K562 (cell line): ENCODE results near the gene SLC29A2. TPM values are rescaled to one million over a fixed set of nuclear protein-coding genes. Genes with fewer than 3 reads are reported as not detected.

Source experiments
- ERF ChIP-seq: fragments of 450-650 bp; formaldehyde crosslinking; IDR thresholded peaks from 2 replicates; pipeline ENCODE4 v1.4.0; 2020; ENCODE audit warnings: mild to moderate bottlenecking, mixed read lengths
- SREBF2 ChIP-seq: sonication (generic); formaldehyde crosslinking; IDR thresholded peaks from 2 replicates; pipeline ENCODE4 v1.4.0; 2020; ENCODE audit warnings: mild to moderate bottlenecking, missing genetic modification reagents
- ZNF121 ChIP-seq: sonication (generic); formaldehyde crosslinking; conservative IDR thresholded peaks from 2 replicates; pipeline ENCODE4 v1.8.0; 2022; ENCODE audit warnings: missing genetic modification reagents
- ZNF282 ChIP-seq: sonication (generic); formaldehyde crosslinking; IDR thresholded peaks from 2 replicates; pipeline ENCODE4 v1.8.1; 2023; ENCODE audit warnings: missing genetic modification reagents
- polyA plus RNA-seq, 8 experiments: library from polyadenylated mRNA; depleted of rRNA in 4 of 8; stranded (reverse) in 5 of 8; unstranded in 3 of 8; fragments of >200 nt; fragmentation: Nextera tagmentation in 2 of 8; fragmentation: Illumina TruSeq in 1 of 8; extraction: Ambion mirVana in 2 of 8; extraction: Trizol in 1 of 8; gene quantifications; 2 replicates each; pipeline versions ENCODE4 v1.2.1 to v1.2.3, GENCODE V29; 2011 to 2014; ENCODE audit warnings: inconsistent platforms in 1 of 8, missing spikeins in 1 of 8
- total RNA-seq, 7 experiments: library from RNA; depleted of rRNA in 6 of 7; stranded (reverse); fragments of >200 nt in 6 of 7; fragmentation: Illumina TruSeq in 2 of 7; extraction: Trizol in 2 of 7; gene quantifications; 2 replicates each; pipeline versions ENCODE4 v1.2.1 to v1.2.3, GENCODE V29; 2011 to 2021; ENCODE audit warnings: low replicate concordance in 1 of 7
- TF ChIP-seq, protein P1 (sequence below): fragments of 450-650 bp; IDR thresholded peaks from 2 replicates; pipeline ENCODE4 v1.6.1; 2016; ENCODE audit warnings: mild to moderate bottlenecking, moderate library complexity
- TF ChIP-seq, protein P2 (sequence below), 3 experiments: fragments of 200-800 bp in 1 of 3; fragments of 250-450 bp in 1 of 3; fragments of 450-650 bp in 1 of 3; sonication (Bioruptor Pico) in 1 of 3; sonication (Bioruptor generic) in 1 of 3; formaldehyde crosslinking in 1 of 3; IDR thresholded peaks; 2 replicates each; pipeline versions ENCODE4 v1.6.1 to v1.8.0; 2016 to 2022; ENCODE audit warnings: mild to moderate bottlenecking in 2 of 3, missing genetic modification characterization in 2 of 3, missing compliant biosample characterization in 1 of 3, moderate library complexity in 1 of 3
- TF ChIP-seq, protein P3 (sequence below): fragments of 250-450 bp; sonication (Bioruptor Pico); IDR thresholded peaks from 2 replicates; pipeline ENCODE4 v1.4.0; 2020; ENCODE audit warnings: mild to moderate bottlenecking, moderate library complexity, borderline replicate concordance

The SLC29A2 gene
- total and polyA plus RNA-seq, 9 of the 15 experiments (the other 6 are each of a cell fraction or from before 2014, with no cell fraction given): 2.4 to 48.6 (median 14.2) TPM

DNA sequence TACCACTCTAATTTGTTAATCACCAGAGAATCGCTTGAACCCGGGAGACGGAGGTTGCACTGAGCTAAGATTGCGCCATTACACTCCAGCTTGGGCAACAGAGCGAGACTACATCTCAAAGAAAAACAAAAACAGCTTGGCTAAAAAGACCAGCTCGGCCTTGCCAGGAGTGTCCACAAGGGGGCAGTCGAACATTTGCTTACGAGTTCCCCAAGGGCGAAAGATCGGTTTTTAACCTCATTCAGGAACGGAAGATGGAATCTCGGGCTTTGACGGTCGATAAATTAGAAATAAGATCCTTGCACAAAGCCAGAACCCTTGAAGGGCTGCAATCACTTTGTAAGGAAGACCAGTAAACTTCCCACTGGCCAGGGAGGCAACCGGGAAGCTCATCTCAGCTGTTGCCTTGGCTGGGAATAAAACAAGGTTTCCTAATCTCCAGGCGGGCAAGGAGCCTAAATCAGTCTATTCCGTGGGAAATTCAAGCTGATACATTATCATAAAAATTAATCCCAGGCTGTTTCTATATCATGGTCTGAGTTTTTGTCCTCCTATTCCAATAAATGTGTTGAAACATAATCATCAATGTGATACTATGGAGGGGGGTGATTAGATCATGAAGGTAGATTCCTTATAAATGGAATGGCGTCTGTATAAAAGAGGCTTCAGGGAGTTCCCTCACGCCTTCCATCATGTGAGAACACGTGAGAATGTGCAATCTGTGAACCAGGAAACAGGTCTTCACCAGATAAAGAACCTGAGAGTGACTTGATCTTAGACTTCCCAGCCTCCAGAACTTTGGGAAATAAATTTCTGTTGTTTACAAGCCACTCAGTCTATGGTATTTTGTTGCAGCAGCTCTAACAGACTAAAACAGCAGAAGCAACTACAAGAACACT, 14.9 kb upstream of the SLC29A2 start (continued):
- TF ChIP-seq, protein P1, sequence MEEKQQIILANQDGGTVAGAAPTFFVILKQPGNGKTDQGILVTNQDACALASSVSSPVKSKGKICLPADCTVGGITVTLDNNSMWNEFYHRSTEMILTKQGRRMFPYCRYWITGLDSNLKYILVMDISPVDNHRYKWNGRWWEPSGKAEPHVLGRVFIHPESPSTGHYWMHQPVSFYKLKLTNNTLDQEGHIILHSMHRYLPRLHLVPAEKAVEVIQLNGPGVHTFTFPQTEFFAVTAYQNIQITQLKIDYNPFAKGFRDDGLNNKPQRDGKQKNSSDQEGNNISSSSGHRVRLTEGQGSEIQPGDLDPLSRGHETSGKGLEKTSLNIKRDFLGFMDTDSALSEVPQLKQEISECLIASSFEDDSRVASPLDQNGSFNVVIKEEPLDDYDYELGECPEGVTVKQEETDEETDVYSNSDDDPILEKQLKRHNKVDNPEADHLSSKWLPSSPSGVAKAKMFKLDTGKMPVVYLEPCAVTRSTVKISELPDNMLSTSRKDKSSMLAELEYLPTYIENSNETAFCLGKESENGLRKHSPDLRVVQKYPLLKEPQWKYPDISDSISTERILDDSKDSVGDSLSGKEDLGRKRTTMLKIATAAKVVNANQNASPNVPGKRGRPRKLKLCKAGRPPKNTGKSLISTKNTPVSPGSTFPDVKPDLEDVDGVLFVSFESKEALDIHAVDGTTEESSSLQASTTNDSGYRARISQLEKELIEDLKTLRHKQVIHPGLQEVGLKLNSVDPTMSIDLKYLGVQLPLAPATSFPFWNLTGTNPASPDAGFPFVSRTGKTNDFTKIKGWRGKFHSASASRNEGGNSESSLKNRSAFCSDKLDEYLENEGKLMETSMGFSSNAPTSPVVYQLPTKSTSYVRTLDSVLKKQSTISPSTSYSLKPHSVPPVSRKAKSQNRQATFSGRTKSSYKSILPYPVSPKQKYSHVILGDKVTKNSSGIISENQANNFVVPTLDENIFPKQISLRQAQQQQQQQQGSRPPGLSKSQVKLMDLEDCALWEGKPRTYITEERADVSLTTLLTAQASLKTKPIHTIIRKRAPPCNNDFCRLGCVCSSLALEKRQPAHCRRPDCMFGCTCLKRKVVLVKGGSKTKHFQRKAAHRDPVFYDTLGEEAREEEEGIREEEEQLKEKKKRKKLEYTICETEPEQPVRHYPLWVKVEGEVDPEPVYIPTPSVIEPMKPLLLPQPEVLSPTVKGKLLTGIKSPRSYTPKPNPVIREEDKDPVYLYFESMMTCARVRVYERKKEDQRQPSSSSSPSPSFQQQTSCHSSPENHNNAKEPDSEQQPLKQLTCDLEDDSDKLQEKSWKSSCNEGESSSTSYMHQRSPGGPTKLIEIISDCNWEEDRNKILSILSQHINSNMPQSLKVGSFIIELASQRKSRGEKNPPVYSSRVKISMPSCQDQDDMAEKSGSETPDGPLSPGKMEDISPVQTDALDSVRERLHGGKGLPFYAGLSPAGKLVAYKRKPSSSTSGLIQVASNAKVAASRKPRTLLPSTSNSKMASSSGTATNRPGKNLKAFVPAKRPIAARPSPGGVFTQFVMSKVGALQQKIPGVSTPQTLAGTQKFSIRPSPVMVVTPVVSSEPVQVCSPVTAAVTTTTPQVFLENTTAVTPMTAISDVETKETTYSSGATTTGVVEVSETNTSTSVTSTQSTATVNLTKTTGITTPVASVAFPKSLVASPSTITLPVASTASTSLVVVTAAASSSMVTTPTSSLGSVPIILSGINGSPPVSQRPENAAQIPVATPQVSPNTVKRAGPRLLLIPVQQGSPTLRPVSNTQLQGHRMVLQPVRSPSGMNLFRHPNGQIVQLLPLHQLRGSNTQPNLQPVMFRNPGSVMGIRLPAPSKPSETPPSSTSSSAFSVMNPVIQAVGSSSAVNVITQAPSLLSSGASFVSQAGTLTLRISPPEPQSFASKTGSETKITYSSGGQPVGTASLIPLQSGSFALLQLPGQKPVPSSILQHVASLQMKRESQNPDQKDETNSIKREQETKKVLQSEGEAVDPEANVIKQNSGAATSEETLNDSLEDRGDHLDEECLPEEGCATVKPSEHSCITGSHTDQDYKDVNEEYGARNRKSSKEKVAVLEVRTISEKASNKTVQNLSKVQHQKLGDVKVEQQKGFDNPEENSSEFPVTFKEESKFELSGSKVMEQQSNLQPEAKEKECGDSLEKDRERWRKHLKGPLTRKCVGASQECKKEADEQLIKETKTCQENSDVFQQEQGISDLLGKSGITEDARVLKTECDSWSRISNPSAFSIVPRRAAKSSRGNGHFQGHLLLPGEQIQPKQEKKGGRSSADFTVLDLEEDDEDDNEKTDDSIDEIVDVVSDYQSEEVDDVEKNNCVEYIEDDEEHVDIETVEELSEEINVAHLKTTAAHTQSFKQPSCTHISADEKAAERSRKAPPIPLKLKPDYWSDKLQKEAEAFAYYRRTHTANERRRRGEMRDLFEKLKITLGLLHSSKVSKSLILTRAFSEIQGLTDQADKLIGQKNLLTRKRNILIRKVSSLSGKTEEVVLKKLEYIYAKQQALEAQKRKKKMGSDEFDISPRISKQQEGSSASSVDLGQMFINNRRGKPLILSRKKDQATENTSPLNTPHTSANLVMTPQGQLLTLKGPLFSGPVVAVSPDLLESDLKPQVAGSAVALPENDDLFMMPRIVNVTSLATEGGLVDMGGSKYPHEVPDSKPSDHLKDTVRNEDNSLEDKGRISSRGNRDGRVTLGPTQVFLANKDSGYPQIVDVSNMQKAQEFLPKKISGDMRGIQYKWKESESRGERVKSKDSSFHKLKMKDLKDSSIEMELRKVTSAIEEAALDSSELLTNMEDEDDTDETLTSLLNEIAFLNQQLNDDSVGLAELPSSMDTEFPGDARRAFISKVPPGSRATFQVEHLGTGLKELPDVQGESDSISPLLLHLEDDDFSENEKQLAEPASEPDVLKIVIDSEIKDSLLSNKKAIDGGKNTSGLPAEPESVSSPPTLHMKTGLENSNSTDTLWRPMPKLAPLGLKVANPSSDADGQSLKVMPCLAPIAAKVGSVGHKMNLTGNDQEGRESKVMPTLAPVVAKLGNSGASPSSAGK: peak; percentile 45; the same call in 1 of the 2 replicates
- TF ChIP-seq, protein P2, sequence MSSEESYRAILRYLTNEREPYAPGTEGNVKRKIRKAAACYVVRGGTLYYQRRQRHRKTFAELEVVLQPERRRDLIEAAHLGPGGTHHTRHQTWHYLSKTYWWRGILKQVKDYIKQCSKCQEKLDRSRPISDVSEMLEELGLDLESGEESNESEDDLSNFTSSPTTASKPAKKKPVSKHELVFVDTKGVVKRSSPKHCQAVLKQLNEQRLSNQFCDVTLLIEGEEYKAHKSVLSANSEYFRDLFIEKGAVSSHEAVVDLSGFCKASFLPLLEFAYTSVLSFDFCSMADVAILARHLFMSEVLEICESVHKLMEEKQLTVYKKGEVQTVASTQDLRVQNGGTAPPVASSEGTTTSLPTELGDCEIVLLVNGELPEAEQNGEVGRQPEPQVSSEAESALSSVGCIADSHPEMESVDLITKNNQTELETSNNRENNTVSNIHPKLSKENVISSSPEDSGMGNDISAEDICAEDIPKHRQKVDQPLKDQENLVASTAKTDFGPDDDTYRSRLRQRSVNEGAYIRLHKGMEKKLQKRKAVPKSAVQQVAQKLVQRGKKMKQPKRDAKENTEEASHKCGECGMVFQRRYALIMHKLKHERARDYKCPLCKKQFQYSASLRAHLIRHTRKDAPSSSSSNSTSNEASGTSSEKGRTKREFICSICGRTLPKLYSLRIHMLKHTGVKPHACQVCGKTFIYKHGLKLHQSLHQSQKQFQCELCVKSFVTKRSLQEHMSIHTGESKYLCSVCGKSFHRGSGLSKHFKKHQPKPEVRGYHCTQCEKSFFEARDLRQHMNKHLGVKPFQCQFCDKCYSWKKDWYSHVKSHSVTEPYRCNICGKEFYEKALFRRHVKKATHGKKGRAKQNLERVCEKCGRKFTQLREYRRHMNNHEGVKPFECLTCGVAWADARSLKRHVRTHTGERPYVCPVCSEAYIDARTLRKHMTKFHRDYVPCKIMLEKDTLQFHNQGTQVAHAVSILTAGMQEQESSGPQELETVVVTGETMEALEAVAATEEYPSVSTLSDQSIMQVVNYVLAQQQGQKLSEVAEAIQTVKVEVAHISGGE (CRISPR knock-in tag; IDR thresholded peaks at IDR 0.05): no peak
- no peak for TF ChIP-seq ZNF282
- peak; percentile 21; the same call in 1 of the 2 replicates for TF ChIP-seq ZNF121 (CRISPR knock-in tag)
- no peak for TF ChIP-seq ERF
- TF ChIP-seq SREBF2: no peak
- TF ChIP-seq, protein P3, sequence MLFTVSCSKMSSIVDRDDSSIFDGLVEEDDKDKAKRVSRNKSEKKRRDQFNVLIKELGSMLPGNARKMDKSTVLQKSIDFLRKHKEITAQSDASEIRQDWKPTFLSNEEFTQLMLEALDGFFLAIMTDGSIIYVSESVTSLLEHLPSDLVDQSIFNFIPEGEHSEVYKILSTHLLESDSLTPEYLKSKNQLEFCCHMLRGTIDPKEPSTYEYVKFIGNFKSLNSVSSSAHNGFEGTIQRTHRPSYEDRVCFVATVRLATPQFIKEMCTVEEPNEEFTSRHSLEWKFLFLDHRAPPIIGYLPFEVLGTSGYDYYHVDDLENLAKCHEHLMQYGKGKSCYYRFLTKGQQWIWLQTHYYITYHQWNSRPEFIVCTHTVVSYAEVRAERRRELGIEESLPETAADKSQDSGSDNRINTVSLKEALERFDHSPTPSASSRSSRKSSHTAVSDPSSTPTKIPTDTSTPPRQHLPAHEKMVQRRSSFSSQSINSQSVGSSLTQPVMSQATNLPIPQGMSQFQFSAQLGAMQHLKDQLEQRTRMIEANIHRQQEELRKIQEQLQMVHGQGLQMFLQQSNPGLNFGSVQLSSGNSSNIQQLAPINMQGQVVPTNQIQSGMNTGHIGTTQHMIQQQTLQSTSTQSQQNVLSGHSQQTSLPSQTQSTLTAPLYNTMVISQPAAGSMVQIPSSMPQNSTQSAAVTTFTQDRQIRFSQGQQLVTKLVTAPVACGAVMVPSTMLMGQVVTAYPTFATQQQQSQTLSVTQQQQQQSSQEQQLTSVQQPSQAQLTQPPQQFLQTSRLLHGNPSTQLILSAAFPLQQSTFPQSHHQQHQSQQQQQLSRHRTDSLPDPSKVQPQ (CRISPR knock-in tag): no peak
